ENCODE data around the gene IRX2. TPM values are rescaled to one million over a fixed set of nuclear protein-coding genes. Genes with fewer than 3 reads are reported as not detected.

IRX2 gene
- total RNA-seq, 4 donors from 2014 or later, result not detected

DNA sequence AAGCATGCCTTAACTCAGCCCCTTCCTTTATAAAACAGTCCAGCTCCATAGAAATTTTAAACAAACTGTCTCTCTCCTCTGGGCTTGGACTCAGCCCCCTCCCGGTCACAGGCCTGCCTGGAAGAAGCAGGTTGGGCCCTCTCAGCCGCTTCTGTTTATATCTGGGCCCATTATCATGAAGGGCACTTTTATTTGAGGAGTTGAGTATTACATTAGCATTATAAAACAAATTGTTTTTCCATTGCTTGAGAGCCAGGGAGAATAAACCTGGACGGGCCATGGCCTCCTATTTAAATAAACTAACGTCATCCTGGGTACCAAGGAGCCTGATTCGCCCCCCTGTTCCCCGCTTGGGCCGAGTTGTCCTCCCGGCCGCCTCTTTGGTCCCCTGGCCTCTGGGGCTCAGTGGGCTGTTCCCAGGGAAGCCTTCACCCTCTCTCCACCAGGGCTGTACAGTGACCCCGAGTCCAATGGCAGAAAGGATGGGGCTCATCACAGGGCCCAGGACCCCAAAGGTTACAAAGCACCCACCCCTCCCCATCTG is 13.2 kb downstream of the IRX2 start:
- Histone ChIP-seq H3K4me3 (no peak overlapping the region), H3K27me3 (peaks cover 0 to 33% of the 10 kb centered on the region in 2 donors)
- TF ChIP-seq, protein P1, sequence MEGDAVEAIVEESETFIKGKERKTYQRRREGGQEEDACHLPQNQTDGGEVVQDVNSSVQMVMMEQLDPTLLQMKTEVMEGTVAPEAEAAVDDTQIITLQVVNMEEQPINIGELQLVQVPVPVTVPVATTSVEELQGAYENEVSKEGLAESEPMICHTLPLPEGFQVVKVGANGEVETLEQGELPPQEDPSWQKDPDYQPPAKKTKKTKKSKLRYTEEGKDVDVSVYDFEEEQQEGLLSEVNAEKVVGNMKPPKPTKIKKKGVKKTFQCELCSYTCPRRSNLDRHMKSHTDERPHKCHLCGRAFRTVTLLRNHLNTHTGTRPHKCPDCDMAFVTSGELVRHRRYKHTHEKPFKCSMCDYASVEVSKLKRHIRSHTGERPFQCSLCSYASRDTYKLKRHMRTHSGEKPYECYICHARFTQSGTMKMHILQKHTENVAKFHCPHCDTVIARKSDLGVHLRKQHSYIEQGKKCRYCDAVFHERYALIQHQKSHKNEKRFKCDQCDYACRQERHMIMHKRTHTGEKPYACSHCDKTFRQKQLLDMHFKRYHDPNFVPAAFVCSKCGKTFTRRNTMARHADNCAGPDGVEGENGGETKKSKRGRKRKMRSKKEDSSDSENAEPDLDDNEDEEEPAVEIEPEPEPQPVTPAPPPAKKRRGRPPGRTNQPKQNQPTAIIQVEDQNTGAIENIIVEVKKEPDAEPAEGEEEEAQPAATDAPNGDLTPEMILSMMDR (IDR thresholded peaks at IDR 0.05), result no peak
- TF ChIP-seq POLR2A (IDR thresholded peaks at IDR 0.05), result no peak

DNA sequence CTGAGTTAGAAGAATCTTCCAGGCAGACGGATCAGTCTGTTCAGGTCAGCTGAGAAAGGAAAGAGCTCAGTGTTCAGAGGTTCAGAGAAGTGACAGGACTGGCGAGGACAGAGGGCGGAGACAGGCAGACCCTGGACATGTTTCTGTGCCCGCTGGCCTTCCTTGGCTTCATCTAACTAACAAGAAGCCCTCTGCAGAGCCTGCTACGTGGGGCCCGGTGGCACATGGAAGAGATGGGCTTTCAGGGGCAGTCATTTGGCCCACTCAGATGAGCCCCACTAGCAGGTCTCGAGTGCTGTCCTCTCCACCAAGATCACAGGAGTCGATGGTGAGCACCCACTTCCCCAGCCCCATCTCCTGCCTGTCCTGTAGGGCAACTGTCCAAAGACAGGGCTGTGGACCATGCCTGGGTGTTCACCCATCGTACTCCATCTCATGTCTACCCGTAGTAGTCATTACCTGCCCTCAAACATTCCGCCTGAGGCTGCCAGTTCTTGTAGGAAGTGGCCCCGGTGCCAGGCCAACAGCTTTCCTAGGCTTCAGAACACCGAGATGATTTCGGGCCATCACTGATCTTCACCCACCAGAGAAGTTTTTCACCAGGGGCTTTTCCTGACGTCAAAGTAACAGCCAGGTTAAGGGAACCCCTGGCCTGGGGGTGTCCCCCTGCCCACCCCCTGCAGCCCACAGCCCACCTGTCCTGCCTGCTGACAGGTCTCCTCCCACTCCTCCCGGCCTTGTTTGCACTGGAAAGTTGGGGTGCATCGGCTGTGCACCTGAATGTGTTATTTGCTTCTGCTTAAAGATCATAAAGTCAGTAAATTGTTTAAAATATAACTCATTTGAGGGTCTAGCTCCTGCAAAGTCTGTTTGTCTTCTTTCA is 14.0 kb downstream of the IRX2 start:
- Histone ChIP-seq H3K4me1 (peaks cover 0 to 11% (median 0%) of the 10 kb centered on the region in 4 donors), H3K4me3 (no peak overlapping the region), H3K36me3 (no peaks in the 10 kb centered on the region), H3K27ac (no peak overlapping the region), H3K27me3 (peaks cover 0 to 28% of the 10 kb centered on the region in 2 donors), H3K9me3 (no peaks in the 10 kb centered on the region)
- TF ChIP-seq, protein P1 (IDR thresholded peaks at IDR 0.05), result no peak
- TF ChIP-seq POLR2A (IDR thresholded peaks at IDR 0.05), result no peak
- no peak for DNase-seq

More for the DNA sequence above, 13.2 kb downstream of the IRX2 start:
- Histone ChIP-seq H3K27ac (no peak overlapping the region), H3K36me3 (no peaks in the 10 kb centered on the region), H3K9me3 (no peaks in the 10 kb centered on the region), H3K4me1 (peaks cover 0 to 11% (median 0%) of the 10 kb centered on the region in 4 donors)
- DNase-seq, result no peak

DNA sequence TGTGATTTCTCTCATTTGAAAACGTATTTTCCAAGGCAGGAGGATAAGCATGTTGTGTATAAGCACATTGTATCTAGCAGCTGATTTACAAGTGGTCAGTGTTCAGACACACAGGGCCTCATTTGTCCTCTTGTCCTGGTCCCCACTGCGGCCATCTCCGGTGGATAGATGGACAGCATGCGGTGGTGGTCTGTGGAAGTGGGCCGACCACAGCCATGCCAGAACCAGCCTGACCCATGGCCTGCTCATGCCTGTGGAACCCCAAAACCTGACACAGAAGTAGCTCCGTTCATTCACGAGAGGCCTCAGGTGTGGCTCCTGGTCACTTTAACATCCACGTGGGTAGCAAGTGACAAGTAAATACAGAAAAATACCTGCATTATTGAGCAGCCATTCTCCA is 14.6 kb downstream of the IRX2 start:
- peaks cover 0 to 11% (median 0%) of the 10 kb centered on the region in 4 donors for H3K4me1 ChIP-seq
- peaks cover 0 to 28% of the 10 kb centered on the region in 2 donors for H3K27me3 ChIP-seq
- TF ChIP-seq, protein P1 (IDR thresholded peaks at IDR 0.05), result no peak
- TF ChIP-seq POLR2A (IDR thresholded peaks at IDR 0.05), result no peak
- no peak for DNase-seq
- no peaks in the 10 kb centered on the region for H3K36me3 ChIP-seq
- no peak overlapping the region for H3K4me3 ChIP-seq
- H3K9me3 ChIP-seq, result no peaks in the 10 kb centered on the region
- no peak overlapping the region for H3K27ac ChIP-seq

DNA sequence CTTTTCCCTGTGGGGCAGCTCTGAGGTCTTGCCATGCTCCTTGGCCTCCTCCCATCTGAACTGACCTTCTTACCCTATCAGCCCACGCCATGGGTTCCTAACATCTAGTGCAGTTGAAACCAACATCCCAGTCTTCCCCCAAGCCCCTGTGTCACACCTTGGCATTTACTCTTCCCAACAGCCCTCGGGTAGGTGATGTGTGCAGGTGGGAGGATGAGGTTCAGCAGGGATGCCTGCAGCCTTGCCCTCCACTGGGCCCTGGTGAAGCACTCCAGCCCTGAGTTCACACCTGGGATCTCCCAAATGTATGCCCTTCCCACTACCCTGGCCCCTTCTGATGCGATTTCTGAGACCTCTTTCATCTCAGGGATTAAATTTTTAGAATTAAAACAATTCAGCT is 15.5 kb downstream of the IRX2 start:
- Histone ChIP-seq H3K4me3 (no peak overlapping the region), H3K36me3 (no peaks in the 10 kb centered on the region), H3K4me1 (peaks cover 0 to 11% (median 0%) of the 10 kb centered on the region in 4 donors), H3K27ac (no peak overlapping the region), H3K27me3 (peaks cover 0 to 28% of the 10 kb centered on the region in 2 donors), H3K9me3 (no peaks in the 10 kb centered on the region)
- DNase-seq, result no peak
- no peak for TF ChIP-seq POLR2A (IDR thresholded peaks at IDR 0.05)
- TF ChIP-seq, protein P1 (IDR thresholded peaks at IDR 0.05), result no peak

DNA sequence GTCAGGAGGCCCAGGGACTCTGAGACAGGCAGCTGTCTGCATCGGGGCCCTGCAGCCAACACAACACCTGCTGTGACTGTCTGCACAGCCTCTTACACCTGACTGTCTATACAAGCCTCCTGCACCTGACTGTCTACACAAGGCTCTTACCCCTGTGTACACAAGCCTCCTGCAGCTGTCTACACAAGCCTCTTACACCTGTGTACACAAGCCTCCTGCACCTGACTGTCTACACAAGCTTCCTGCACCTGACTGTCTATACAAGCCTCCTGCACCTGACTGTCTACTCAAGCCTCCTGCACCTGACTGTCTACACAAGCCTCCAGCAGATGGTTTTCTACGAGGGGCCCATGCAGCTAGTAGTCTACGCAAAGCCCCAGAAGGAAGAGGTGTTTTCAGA is 18.6 kb downstream of the IRX2 start:
- Histone ChIP-seq H3K27me3 (no peaks in the 10 kb centered on the region), H3K9me3 (no peaks in the 10 kb centered on the region), H3K36me3 (no peaks in the 10 kb centered on the region), H3K4me3 (no peak overlapping the region), H3K4me1 (no peaks in the 10 kb centered on the region), H3K27ac (no peak overlapping the region)
- no peak for TF ChIP-seq POLR2A (IDR thresholded peaks at IDR 0.05)
- TF ChIP-seq, protein P1 (IDR thresholded peaks at IDR 0.05), result no peak
- DNase-seq, result no peak
